Hematopoietic multipotent progenitor cell (in vitro differentiated cells): Measurements from ENCODE around the gene IGFL2. TPM values are rescaled to one million over a fixed set of nuclear protein-coding genes. Genes with fewer than 3 reads are reported as not detected.
"Not testable (repeated sequence)": the region's sequence is repeated elsewhere in the genome, so short reads cannot be mapped to it uniquely, and the experiment has no call there.

Experiments used
- DNase-seq, 3 donors: peaks; one replicate each; pipeline ENCODE4 v3.0.0-alpha.2; 2011 to 2015; ENCODE audit warnings: low read depth in 2 of 3, low spot score in 2 of 3
- total RNA-seq: library from RNA; depleted of rRNA; stranded (reverse); fragments of >200 nt; gene quantifications from one replicate; pipeline ENCODE4 v1.2.3, GENCODE V29; 2012

The IGFL2 gene
- total RNA-seq, 1 donor: not detected

DNA sequence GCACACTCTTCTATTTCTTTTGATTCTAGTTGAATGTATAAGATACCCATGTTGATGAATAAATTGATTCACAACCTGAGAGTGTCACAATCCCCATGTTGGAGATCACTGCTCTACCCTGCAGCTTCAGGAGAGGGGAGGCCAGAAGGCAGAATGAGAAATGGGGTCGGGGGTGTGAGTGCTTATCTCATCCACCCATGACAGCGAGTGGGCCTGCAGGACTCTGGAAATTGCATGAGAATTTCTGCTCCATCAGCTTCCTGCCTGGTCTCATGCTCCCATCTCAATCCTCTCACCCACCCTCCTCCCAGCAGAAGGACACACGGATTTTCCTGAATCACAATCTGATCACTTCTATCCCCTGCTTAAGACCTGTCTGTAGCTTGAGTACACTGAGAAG is 58.6 kb downstream of the IGFL2 start:
- no peak for DNase-seq

DNA sequence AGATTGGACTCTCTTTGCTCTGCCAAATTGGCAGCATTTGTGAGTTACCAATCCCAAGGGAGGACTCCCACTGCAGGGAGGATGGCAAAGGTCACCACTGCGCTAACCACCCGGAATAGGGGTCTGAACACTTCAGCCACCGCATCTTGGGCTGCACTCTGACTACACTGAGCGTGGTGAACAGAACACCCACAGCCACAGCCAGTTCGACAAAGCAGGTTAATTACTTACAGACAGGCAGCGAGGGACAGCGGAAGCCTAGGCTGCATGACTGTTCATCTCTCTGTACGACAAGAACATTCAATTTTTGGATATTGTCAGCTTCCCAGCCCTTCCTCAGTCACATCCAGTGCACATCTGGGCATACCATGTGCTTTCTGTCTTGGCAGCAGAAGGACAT is 59.8 kb downstream of the IGFL2 start:
- DNase-seq: not testable (repeated sequence)

GRCh38 chr19:46209051-46209450 is 61.0 kb downstream of the IGFL2 start:
- DNase-seq: no peak

DNA sequence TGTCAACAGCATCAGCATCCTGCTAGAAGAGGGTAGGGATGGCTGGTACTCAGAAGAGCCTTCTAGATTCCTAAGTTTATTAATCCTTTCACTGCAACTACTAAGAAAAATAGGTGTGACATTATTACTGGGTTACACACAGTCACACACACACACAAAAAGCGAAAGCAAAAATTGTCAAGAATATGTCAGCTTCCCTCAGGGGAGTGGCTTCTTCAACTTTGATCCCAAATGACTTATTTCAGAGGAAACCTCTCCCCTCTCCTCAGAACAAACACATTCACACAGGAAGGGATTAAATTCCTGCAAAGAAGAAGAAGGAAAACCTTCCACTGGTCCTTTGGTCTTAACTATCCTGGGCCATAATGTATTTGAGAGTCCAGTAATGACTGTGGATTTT is 61.4 kb downstream of the IGFL2 start:
- DNase-seq: no peak

DNA sequence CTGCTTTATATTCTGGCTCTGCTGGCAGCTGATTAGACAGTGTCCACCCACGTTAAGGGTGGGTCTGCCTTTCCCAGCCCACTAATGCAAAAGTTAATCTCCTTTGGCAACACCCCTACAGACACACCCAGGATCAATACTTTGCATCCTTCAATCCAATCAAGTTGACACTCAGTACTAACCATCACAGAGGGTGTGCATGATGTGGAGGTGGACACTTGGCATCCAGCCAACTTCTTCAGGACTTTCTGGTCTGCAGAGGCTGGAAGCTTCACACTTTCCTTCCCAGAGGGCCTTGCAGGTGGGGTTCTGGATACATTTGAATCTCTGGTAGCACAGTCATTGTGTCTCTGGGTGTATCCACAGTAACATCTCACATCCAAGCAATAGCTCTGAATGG is 62.6 kb downstream of the IGFL2 start:
- no peak for DNase-seq

Other genes starting within 250 kb of the IGFL2 start
- 3.2 TPM for gene MYPOP, start 245.6 kb upstream of the IGFL2 start, total RNA-seq
- not detected for gene NANOS2, start 233.5 kb upstream of the IGFL2 start, total RNA-seq
- gene NOVA2, start 174.4 kb upstream of the IGFL2 start, total RNA-seq: not detected
- 14.3 TPM for gene CCDC61, start 152.8 kb upstream of the IGFL2 start, total RNA-seq
- 1.3 TPM for gene PGLYRP1, start 125.2 kb upstream of the IGFL2 start, total RNA-seq
- under 0.01 TPM for gene IGFL4, start 107.2 kb upstream of the IGFL2 start, total RNA-seq
- gene IGFL3, start 23.6 kb upstream of the IGFL2 start, total RNA-seq: not detected
- gene IGFL1, start 81.5 kb downstream of the IGFL2 start, total RNA-seq: not detected
- 0.27 TPM for gene HIF3A, start 148.8 kb downstream of the IGFL2 start, total RNA-seq
- gene PPP5C, start 198.8 kb downstream of the IGFL2 start, total RNA-seq: 47.4 TPM